CD4-positive, alpha-beta memory T cell (primary cell): ENCODE measurements around the gene ADGRV1. TPM values are rescaled to one million over a fixed set of nuclear protein-coding genes. Genes with fewer than 3 reads are reported as not detected.

Source experiments
- CTCF ChIA-PET: fragments of 350-600 bp; sonication (Branson Sonifier 250); formaldehyde crosslinking; loops from one replicate; lab custom pipeline; 2021; ENCODE audit warnings: inconsistent platforms; ENCODE audit not compliant: partially characterized antibody; lab: Charles Lee
- POLR2A ChIA-PET: fragments of 350-600 bp; sonication (Branson Sonifier 250); formaldehyde crosslinking; loops from one replicate; lab custom pipeline; 2021; ENCODE audit not compliant: partially characterized antibody; lab: Charles Lee
- DNase-seq, 5 donors: peaks; one replicate each; pipeline versions ENCODE4 v3.0.0 to v3.0.0-alpha.2; 2020 to 2022; ENCODE audit warnings: mixed read lengths in 1 of 5
- H3K27ac ChIP-seq: one replicate; pipeline ENCODE4 v1.7.0; 2013; ENCODE audit warnings: low read depth, low read length
- H3K27me3 ChIP-seq: 2 replicates; pipeline ENCODE4 v1.7.0; 2013; ENCODE audit warnings: mild to moderate bottlenecking, low read length, moderate library complexity; ENCODE audit not compliant: insufficient read depth
- H3K36me3 ChIP-seq: 2 replicates; pipeline ENCODE4 v1.7.0; 2013; ENCODE audit warnings: mild to moderate bottlenecking, low read length, moderate library complexity; ENCODE audit not compliant: insufficient read depth
- H3K4me1 ChIP-seq: 2 replicates; pipeline ENCODE4 v1.7.0; 2013; ENCODE audit warnings: mild to moderate bottlenecking, low read length, moderate library complexity; ENCODE audit not compliant: insufficient read depth
- H3K4me3 ChIP-seq, 2 donors: one replicate each; pipeline ENCODE4 v1.7.0; 2013; ENCODE audit warnings: low read length in 2 of 2, mild to moderate bottlenecking in 1 of 2
- H3K9me3 ChIP-seq, 2 donors: one replicate each; pipeline ENCODE4 v1.7.0; 2013; ENCODE audit warnings: low read length in 2 of 2, control low read depth in 1 of 2; ENCODE audit not compliant: control insufficient read depth in 1 of 2
- H3K27ac Mint-ChIP-seq, 7 donors: one replicate each; pipeline ENCODE4 v1.8.0; 2020 to 2021; ENCODE audit warnings: mixed read lengths in 7 of 7, mild to moderate bottlenecking in 6 of 7, inconsistent platforms in 3 of 7, moderate library complexity in 3 of 7
- H3K27me3 Mint-ChIP-seq, 2 donors: one replicate each; pipeline ENCODE4 v1.8.0; 2020 to 2021; ENCODE audit warnings: mixed read lengths in 2 of 2
- H3K36me3 Mint-ChIP-seq, 2 donors: one replicate each; pipeline ENCODE4 v1.8.0; 2020 to 2021; ENCODE audit warnings: mixed read lengths in 2 of 2, inconsistent platforms in 1 of 2, mild to moderate bottlenecking in 1 of 2
- H3K4me1 Mint-ChIP-seq, 4 donors: one replicate each; pipeline ENCODE4 v1.8.0; 2020 to 2021; ENCODE audit warnings: mixed read lengths in 4 of 4, mild to moderate bottlenecking in 1 of 4
- H3K4me3 Mint-ChIP-seq, 8 donors: one replicate each; pipeline ENCODE4 v1.8.0; 2020 to 2021; ENCODE audit warnings: mixed read lengths in 8 of 8, mild to moderate bottlenecking in 7 of 8, moderate library complexity in 6 of 8, inconsistent platforms in 3 of 8
- H3K9me3 Mint-ChIP-seq, 8 donors: one replicate each; pipeline ENCODE4 v1.8.0; 2020 to 2021; ENCODE audit warnings: mixed read lengths in 8 of 8, mild to moderate bottlenecking in 5 of 8, inconsistent platforms in 3 of 8, moderate library complexity in 1 of 8
- intact Hi-C: fragments of 100-400 bp; cut with micrococcal nuclease; formaldehyde crosslinking; loops from one replicate; pipeline ENCODE4 v1.15.1; 2023
- polyA plus RNA-seq, 2 donors: library from polyadenylated mRNA; unstranded; fragments of 300-500 nt; fragmentation: Illumina TruSeq; gene quantifications; one replicate each; pipeline ENCODE4 v1.2.3, GENCODE V29; 2021
- total RNA-seq, 2 experiments: library from RNA; stranded (reverse); gene quantifications; one replicate each; pipeline ENCODE4 v1.2.3, GENCODE V29; 2021

ADGRV1 gene
- total and polyA plus RNA-seq, 4 experiments from 2014 or later = 0.09 to 0.22 TPM; not detected in 2

DNA sequence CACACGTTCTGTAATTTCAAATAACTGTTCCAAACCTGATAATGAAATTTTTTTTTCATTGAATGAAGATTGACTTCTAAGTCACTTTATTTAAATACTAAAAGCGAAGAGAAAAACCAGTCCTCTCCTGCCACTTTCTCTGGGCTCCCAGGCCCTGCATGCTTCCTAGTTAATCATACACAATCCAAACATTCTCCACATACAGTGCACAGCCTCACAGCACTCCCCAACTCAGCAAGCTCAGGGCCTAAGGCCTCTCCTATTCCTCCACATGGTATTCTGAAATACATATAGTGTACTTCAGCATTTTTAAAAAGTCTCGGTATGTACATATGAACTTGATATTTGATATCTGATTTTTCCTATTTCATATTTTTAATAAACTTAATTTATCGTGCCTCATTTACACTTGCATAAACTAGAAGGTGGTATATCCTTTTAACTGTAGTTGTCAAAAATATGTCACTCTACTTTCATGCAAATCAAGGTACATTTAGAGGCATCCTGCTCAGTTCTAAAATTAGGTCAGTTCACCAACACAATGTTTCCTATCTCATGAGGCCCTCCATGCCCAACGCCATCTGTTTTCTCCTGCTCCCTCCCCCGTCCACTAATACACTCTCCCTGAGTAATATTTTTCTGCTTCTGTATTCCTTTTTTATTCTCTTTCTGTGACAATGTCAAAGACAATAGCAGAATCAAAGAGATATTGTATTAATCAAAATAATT lies 617.9 kb downstream of the ADGRV1 start:
- H3K36me3 Mint-ChIP-seq = no peaks in the 10 kb centered on the region

GRCh38 chr5:91177085-91177484 lies 618.5 kb downstream of the ADGRV1 start:
- H3K4me1 ChIP-seq = no peaks in the 10 kb centered on the region
- H3K27ac ChIP-seq = no peak overlapping the region
- Mint-ChIP-seq H3K4me1 (peaks cover 0 to 2% (median 0%) of the 10 kb centered on the region in 4 donors), H3K27ac (no peak overlapping the region), H3K9me3 (no peaks in the 10 kb centered on the region), H3K36me3 (no peaks in the 10 kb centered on the region), H3K27me3 (peaks cover 0 to 3% of the 10 kb centered on the region in 2 donors), H3K4me3 (no peak overlapping the region)
- ChIA-PET CTCF (no interaction called here), POLR2A (no interaction called here)
- no peak overlapping the region for H3K4me3 ChIP-seq
- H3K9me3 ChIP-seq = no peaks in the 10 kb centered on the region
- DNase-seq = no peak
- intact Hi-C loops = no loop called here
- H3K27me3 ChIP-seq = no peaks in the 10 kb centered on the region
- no peaks in the 10 kb centered on the region for H3K36me3 ChIP-seq

More for the DNA sequence above, 617.9 kb downstream of the ADGRV1 start:
- H3K9me3 Mint-ChIP-seq = no peaks in the 10 kb centered on the region
- no peak overlapping the region for H3K27ac Mint-ChIP-seq
- intact Hi-C loops = no loop called here
- Histone ChIP-seq H3K4me3 (no peak overlapping the region), H3K9me3 (no peaks in the 10 kb centered on the region), H3K27ac (no peak overlapping the region), H3K4me1 (no peaks in the 10 kb centered on the region), H3K36me3 (no peaks in the 10 kb centered on the region), H3K27me3 (no peaks in the 10 kb centered on the region)
- H3K27me3 Mint-ChIP-seq = peaks cover 0 to 3% of the 10 kb centered on the region in 2 donors
- CTCF ChIA-PET = no interaction called here
- DNase-seq = no peak
- no peak overlapping the region for H3K4me3 Mint-ChIP-seq
- POLR2A ChIA-PET = no interaction called here
- peaks cover 0 to 2% (median 0%) of the 10 kb centered on the region in 4 donors for H3K4me1 Mint-ChIP-seq

DNA sequence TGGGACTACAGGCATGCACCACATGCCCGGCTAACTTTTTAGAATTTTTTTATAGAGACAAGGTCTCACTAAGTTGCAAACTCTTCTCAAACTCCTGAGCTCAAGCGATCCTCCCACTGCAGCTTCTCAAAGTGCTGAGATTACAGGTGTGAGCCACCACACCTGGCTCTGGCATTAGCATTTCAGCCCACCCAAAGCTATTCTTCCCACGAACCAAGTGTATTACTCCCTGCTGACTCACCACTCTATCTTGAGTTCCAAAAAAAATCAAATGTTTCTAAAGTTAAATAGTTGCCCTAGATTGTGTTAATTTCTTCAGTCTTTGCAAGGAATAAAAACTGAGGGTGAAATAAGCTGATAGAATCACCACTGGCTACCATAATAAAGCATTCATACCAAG lies 619.0 kb downstream of the ADGRV1 start:
- H3K4me1 ChIP-seq = no peaks in the 10 kb centered on the region
- no peaks in the 10 kb centered on the region for H3K9me3 Mint-ChIP-seq
- DNase-seq = no peak
- H3K4me3 ChIP-seq = no peak overlapping the region
- H3K27me3 ChIP-seq = no peaks in the 10 kb centered on the region
- no peaks in the 10 kb centered on the region for H3K36me3 Mint-ChIP-seq
- H3K27ac ChIP-seq = no peak overlapping the region
- H3K27me3 Mint-ChIP-seq = peaks cover 0 to 3% of the 10 kb centered on the region in 2 donors
- ChIA-PET CTCF (no interaction called here), POLR2A (no interaction called here)
- peaks cover 0 to 2% (median 0%) of the 10 kb centered on the region in 4 donors for H3K4me1 Mint-ChIP-seq
- no peaks in the 10 kb centered on the region for H3K9me3 ChIP-seq
- H3K36me3 ChIP-seq = no peaks in the 10 kb centered on the region
- H3K27ac Mint-ChIP-seq = no peak overlapping the region
- no peak overlapping the region for H3K4me3 Mint-ChIP-seq
- intact Hi-C loops = no loop called here

DNA sequence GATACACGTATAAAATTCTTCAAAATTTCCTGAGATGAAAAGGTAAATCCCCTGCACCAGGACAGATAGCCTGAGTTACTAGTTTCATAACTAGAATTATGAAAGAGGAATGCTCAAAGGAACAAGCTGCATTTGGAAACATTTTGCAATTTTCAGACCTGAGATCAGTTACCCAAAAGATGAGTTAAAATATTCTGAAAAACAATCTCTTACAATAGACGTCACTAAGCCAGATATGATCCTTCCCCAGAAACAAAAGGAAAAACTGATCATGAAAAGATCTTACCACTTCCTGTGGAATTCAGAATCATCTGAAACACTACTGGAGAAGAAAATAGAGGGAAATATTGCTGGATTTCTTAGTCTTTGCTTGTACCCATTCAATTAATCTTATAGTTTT lies 619.9 kb downstream of the ADGRV1 start:
- no peaks in the 10 kb centered on the region for H3K4me1 ChIP-seq
- Mint-ChIP-seq H3K27me3 (peaks cover 0 to 1% of the 10 kb centered on the region in 2 donors), H3K9me3 (no peaks in the 10 kb centered on the region), H3K36me3 (no peaks in the 10 kb centered on the region), H3K4me3 (no peak overlapping the region), H3K27ac (no peak overlapping the region), H3K4me1 (peaks cover 0 to 2% (median 0%) of the 10 kb centered on the region in 4 donors)
- H3K36me3 ChIP-seq = no peaks in the 10 kb centered on the region
- intact Hi-C loops = no loop called here
- ChIA-PET POLR2A (no interaction called here), CTCF (no interaction called here)
- no peak overlapping the region for H3K4me3 ChIP-seq
- H3K27me3 ChIP-seq = no peaks in the 10 kb centered on the region
- no peak for DNase-seq
- no peak overlapping the region for H3K27ac ChIP-seq
- no peaks in the 10 kb centered on the region for H3K9me3 ChIP-seq

GRCh38 chr5:91179018-91179417 lies 620.4 kb downstream of the ADGRV1 start:
- Histone ChIP-seq H3K4me1 (no peaks in the 10 kb centered on the region), H3K9me3 (no peaks in the 10 kb centered on the region), H3K36me3 (no peaks in the 10 kb centered on the region), H3K27ac (no peak overlapping the region), H3K4me3 (no peak overlapping the region), H3K27me3 (no peaks in the 10 kb centered on the region)
- no peaks in the 10 kb centered on the region for H3K9me3 Mint-ChIP-seq
- POLR2A ChIA-PET = no interaction called here
- CTCF ChIA-PET = no interaction called here
- peaks cover 0 to 2% (median under 1%) of the 10 kb centered on the region in 4 donors for H3K4me1 Mint-ChIP-seq
- peaks cover 0 to 1% of the 10 kb centered on the region in 2 donors for H3K27me3 Mint-ChIP-seq
- intact Hi-C loops = no loop called here
- no peak overlapping the region for H3K27ac Mint-ChIP-seq
- no peaks in the 10 kb centered on the region for H3K36me3 Mint-ChIP-seq
- DNase-seq = no peak
- H3K4me3 Mint-ChIP-seq = no peak overlapping the region

DNA sequence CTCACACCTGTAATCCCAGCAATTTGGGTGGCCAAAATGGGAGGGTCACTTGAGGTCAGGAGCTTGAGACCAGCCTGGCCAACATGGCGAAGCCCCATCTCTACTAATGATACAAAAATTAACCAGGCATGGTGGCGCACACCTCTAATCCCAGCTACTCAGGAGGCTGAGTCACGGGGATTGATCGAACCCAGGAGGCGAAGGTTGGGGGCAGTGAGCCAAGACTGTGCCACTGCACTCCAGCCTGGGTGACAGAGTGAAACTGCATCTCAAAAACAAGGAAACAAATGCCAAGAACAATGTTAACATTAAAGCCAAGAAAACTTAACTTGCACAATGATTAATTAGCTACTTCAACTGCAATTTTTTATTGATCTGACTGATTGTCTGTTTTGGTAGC lies 621.9 kb downstream of the ADGRV1 start:
- CTCF ChIA-PET = no interaction called here
- Mint-ChIP-seq H3K27ac (no peak overlapping the region), H3K9me3 (no peaks in the 10 kb centered on the region), H3K4me1 (peaks cover 0 to 2% (median under 1%) of the 10 kb centered on the region in 4 donors), H3K36me3 (no peaks in the 10 kb centered on the region), H3K27me3 (peaks cover 2 to 3% of the 10 kb centered on the region in 2 donors), H3K4me3 (no peak overlapping the region)
- H3K36me3 ChIP-seq = no peaks in the 10 kb centered on the region
- no peaks in the 10 kb centered on the region for H3K9me3 ChIP-seq
- DNase-seq = no peak
- no peaks in the 10 kb centered on the region for H3K27me3 ChIP-seq
- intact Hi-C loops = no loop called here
- POLR2A ChIA-PET = no interaction called here
- no peak overlapping the region for H3K4me3 ChIP-seq
- no peak overlapping the region for H3K27ac ChIP-seq
- H3K4me1 ChIP-seq = no peaks in the 10 kb centered on the region

DNA sequence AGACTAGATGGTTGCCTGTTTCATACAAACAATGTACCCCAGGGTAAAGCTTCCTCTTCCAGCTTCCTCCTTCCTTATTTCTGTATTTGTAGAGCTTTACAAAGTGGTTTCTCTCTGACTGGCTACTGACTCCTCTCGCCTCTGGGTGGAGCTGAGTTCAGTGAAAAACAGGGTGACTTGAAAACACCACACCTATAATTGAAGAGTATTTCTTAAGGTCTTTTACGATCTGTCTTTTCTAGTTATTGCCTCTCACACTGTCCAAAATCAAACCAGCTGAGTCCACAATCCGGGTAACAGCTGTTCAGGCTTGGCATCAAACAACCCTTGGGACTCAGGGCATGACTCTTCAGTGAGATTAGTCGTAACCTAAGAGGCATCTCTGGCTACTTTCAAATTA lies 624.2 kb downstream of the ADGRV1 start:
- Mint-ChIP-seq H3K27me3 (peaks cover 11 to 15% of the 10 kb centered on the region in 2 donors), H3K9me3 (peaks cover 0 to 2% (median 0%) of the 10 kb centered on the region in 8 donors), H3K36me3 (no peaks in the 10 kb centered on the region), H3K4me3 (no peak overlapping the region), H3K4me1 (peaks cover 0 to 3% (median under 1%) of the 10 kb centered on the region in 4 donors), H3K27ac (no peak overlapping the region)
- Histone ChIP-seq H3K4me1 (no peaks in the 10 kb centered on the region), H3K27me3 (no peaks in the 10 kb centered on the region), H3K9me3 (no peaks in the 10 kb centered on the region), H3K27ac (no peak overlapping the region), H3K36me3 (no peaks in the 10 kb centered on the region), H3K4me3 (no peak overlapping the region)
- POLR2A ChIA-PET = no interaction called here
- CTCF ChIA-PET = interaction anchor here (0.8 to 1.4 kb wide), 2 partner anchors 45 to 202 kb away, joined by 3 to 5 read pairs; no protein-coding TSS in a partner anchor
- DNase-seq = no peak
- intact Hi-C loops = no loop called here
